Liver (tissue), 9 donors: ENCODE data around the gene PTPN18. TPM values are rescaled to one million over a fixed set of nuclear protein-coding genes. Genes with fewer than 3 reads are reported as not detected.

Experiments used
- DNase-seq: peaks from one replicate; pipeline ENCODE4 v3.0.0-alpha.2; 2017; ENCODE audit warnings: low spot score
- H3K27ac ChIP-seq, 2 donors: one replicate each; pipeline ENCODE4 v1.7.0; 2013; ENCODE audit warnings: inconsistent platforms in 2 of 2, low read length in 2 of 2, control low read depth in 1 of 2, low read depth in 1 of 2, mild to moderate bottlenecking in 1 of 2
- H3K27me3 ChIP-seq, 4 donors: one replicate each; pipeline versions ENCODE4 v1.6.1 to v1.7.0; 2013; ENCODE audit warnings: low read length in 3 of 4, inconsistent platforms in 1 of 4, mild to moderate bottlenecking in 1 of 4, moderate library complexity in 1 of 4; ENCODE audit not compliant: control insufficient read depth in 4 of 4, insufficient read depth in 4 of 4
- H3K36me3 ChIP-seq, 4 donors: one replicate each; pipeline versions ENCODE4 v1.6.1 to v1.7.0; 2013; ENCODE audit warnings: low read length in 3 of 4, mild to moderate bottlenecking in 3 of 4, low read depth in 1 of 4, moderate library complexity in 1 of 4; ENCODE audit not compliant: control insufficient read depth in 4 of 4, insufficient read depth in 3 of 4
- H3K4me1 ChIP-seq, 4 donors: one replicate each; pipeline versions ENCODE4 v1.6.1 to v1.7.0; 2013; ENCODE audit warnings: low read length in 3 of 4, mild to moderate bottlenecking in 3 of 4, moderate library complexity in 1 of 4; ENCODE audit not compliant: control insufficient read depth in 4 of 4, insufficient read depth in 4 of 4
- H3K4me3 ChIP-seq, 3 donors: one replicate each; pipeline versions ENCODE4 v1.6.1 to v1.7.0; 2013; ENCODE audit warnings: low read length in 3 of 3, control low read depth in 1 of 3, low read depth in 1 of 3, mild to moderate bottlenecking in 1 of 3
- H3K9ac ChIP-seq, 2 donors: one replicate each; pipeline ENCODE4 v1.7.0; 2013; ENCODE audit warnings: low read length in 2 of 2, mild to moderate bottlenecking in 2 of 2, moderate library complexity in 2 of 2, control low read depth in 1 of 2, low read depth in 1 of 2
- H3K9me3 ChIP-seq, 4 donors: one replicate each; pipeline versions ENCODE4 v1.6.1 to v1.7.0; 2013; ENCODE audit warnings: low read length in 3 of 4; ENCODE audit not compliant: control insufficient read depth in 4 of 4
- CTCF ChIP-seq: fragments of 150-350 bp; IDR thresholded peaks from 2 replicates; pipeline ENCODE4 v1.5.1; 2017; ENCODE audit warnings: improper control_type of control experiment, low read depth, low read length; ENCODE audit not compliant: missing input control
- EGR1 ChIP-seq, 2 donors: IDR thresholded peaks; 2 replicates each; pipeline ENCODE4 v1.6.1; 2016 to 2018; ENCODE audit warnings: antibody characterized with exemption in 2 of 2, low read depth in 2 of 2
- GABPA ChIP-seq, 2 donors: IDR thresholded peaks in 1 of 2; conservative IDR thresholded peaks in 1 of 2; 2 replicates each; pipeline ENCODE4 v1.6.1; 2016; ENCODE audit warnings: antibody characterized with exemption in 2 of 2, mild to moderate bottlenecking in 1 of 2, moderate library complexity in 1 of 2
- HNF4A ChIP-seq, 2 donors: conservative IDR thresholded peaks; 2 replicates each; pipeline ENCODE4 v1.6.1; 2016; ENCODE audit warnings: antibody characterized with exemption in 2 of 2, mild to moderate bottlenecking in 2 of 2
- HNF4G ChIP-seq: IDR thresholded peaks from 2 replicates; pipeline ENCODE4 v1.6.1; 2016; ENCODE audit warnings: antibody characterized with exemption
- JUND ChIP-seq, 2 donors: IDR thresholded peaks; 2 replicates each; pipeline ENCODE4 v1.6.1; 2016; ENCODE audit warnings: antibody characterized with exemption in 2 of 2
- MAX ChIP-seq: IDR thresholded peaks from 2 replicates; pipeline ENCODE4 v1.6.1; 2016; ENCODE audit warnings: antibody characterized with exemption
- NR2F2 ChIP-seq: IDR thresholded peaks from 2 replicates; pipeline ENCODE4 v1.6.1; 2016; ENCODE audit warnings: antibody characterized with exemption
- RAD21 ChIP-seq, 2 donors: IDR thresholded peaks; 2 replicates each; pipeline ENCODE4 v1.6.1; 2016; ENCODE audit warnings: antibody characterized with exemption in 2 of 2, mild to moderate bottlenecking in 2 of 2
- REST ChIP-seq: IDR thresholded peaks from 2 replicates; pipeline ENCODE4 v1.6.1; 2016; ENCODE audit warnings: antibody characterized with exemption, mild to moderate bottlenecking
- SP1 ChIP-seq: IDR thresholded peaks from 2 replicates; pipeline ENCODE4 v1.6.1; 2018; ENCODE audit warnings: antibody characterized with exemption, mild to moderate bottlenecking
- TAF1 ChIP-seq: conservative IDR thresholded peaks from 2 replicates; pipeline ENCODE4 v1.6.1; 2016; ENCODE audit warnings: antibody characterized with exemption, mild to moderate bottlenecking
- WGBS: extraction: QIAGEN DNeasy Blood & Tissue Kit; methylation state at CpG from one replicate; pipeline ENCODE4 v1.1.7; 2013; 5-methylcytosine and 5-hydroxymethylcytosine counted together
- polyA plus RNA-seq, 2 donors: library from polyadenylated mRNA; stranded (reverse) in 1 of 2; unstranded in 1 of 2; fragments of 200-250 nt in 1 of 2; fragments of >200 nt in 1 of 2; fragmentation: Nextera tagmentation in 1 of 2; extraction: Ambion mirVana in 1 of 2; gene quantifications; one replicate each; pipeline versions ENCODE4 v1.2.1 to v1.2.3, GENCODE V29; 2013 to 2015
- total RNA-seq, 2 donors: library from RNA; depleted of rRNA; stranded (reverse); fragments of >200 nt; gene quantifications; one replicate each; pipeline ENCODE4 v1.2.3, GENCODE V29; 2014
- TF ChIP-seq, protein P1 (sequence below): IDR thresholded peaks from 2 replicates; pipeline ENCODE4 v1.6.1; 2016; ENCODE audit warnings: antibody characterized with exemption
- donor health status: healthy.
- donor health status: healthy.
- donor health status: healthy.
- donor health status: healthy.
- donor health status: healthy.

The PTPN18 gene
- total and polyA plus RNA-seq, 4 donors, result 14.0 to 28.6 (median 16.7) TPM

GRCh38 chr2:130371723-130372054 is 15.8 kb downstream of the PTPN18 start (continued):
- TF ChIP-seq RAD21 (IDR thresholded peaks at IDR 0.05), result no peak
- TF ChIP-seq JUND (IDR thresholded peaks at IDR 0.05), result no peak
- TF ChIP-seq EGR1 (IDR thresholded peaks at IDR 0.05; ENCODE audit: low read depth in 2 of 2), result no peak
- no peak for TF ChIP-seq GABPA (IDR thresholded peaks at IDR 0.05 in 1 of 2, conservative IDR thresholded peaks at IDR 0.05 in 1 of 2)
- TF ChIP-seq SP1, result no peak

GRCh38 chr2:130372055-130372832 is 16.4 kb downstream of the PTPN18 start:
- H3K9ac ChIP-seq, result peak overlapping the region in 1 of 2 donors; percentile 42
- peak overlapping the region; percentile 71 for H3K27ac ChIP-seq
- peaks cover 0 to 3% (median 0%) of the 10 kb centered on the region in 4 donors for H3K4me1 ChIP-seq
- DNase-seq, result peak; percentile 95
- peaks cover 0 to 9% (median 0%) of the 10 kb centered on the region in 4 donors for H3K36me3 ChIP-seq
- H3K9me3 ChIP-seq, result no peaks in the 10 kb centered on the region
- TF ChIP-seq JUND (IDR thresholded peaks at IDR 0.05) (no peak), RAD21 (IDR thresholded peaks at IDR 0.05) (peak; percentile 16 to 71), CTCF (peak; percentile 60)
- TF ChIP-seq, protein P1, sequence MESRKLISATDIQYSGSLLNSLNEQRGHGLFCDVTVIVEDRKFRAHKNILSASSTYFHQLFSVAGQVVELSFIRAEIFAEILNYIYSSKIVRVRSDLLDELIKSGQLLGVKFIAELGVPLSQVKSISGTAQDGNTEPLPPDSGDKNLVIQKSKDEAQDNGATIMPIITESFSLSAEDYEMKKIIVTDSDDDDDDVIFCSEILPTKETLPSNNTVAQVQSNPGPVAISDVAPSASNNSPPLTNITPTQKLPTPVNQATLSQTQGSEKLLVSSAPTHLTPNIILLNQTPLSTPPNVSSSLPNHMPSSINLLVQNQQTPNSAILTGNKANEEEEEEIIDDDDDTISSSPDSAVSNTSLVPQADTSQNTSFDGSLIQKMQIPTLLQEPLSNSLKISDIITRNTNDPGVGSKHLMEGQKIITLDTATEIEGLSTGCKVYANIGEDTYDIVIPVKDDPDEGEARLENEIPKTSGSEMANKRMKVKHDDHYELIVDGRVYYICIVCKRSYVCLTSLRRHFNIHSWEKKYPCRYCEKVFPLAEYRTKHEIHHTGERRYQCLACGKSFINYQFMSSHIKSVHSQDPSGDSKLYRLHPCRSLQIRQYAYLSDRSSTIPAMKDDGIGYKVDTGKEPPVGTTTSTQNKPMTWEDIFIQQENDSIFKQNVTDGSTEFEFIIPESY, result no peak
- 25% methylated on average over 81 of the region's 81 CpGs for WGBS
- no peaks in the 10 kb centered on the region for H3K27me3 ChIP-seq
- peak overlapping the region; percentile 43 to 58 (median 54) for H3K4me3 ChIP-seq

DNA sequence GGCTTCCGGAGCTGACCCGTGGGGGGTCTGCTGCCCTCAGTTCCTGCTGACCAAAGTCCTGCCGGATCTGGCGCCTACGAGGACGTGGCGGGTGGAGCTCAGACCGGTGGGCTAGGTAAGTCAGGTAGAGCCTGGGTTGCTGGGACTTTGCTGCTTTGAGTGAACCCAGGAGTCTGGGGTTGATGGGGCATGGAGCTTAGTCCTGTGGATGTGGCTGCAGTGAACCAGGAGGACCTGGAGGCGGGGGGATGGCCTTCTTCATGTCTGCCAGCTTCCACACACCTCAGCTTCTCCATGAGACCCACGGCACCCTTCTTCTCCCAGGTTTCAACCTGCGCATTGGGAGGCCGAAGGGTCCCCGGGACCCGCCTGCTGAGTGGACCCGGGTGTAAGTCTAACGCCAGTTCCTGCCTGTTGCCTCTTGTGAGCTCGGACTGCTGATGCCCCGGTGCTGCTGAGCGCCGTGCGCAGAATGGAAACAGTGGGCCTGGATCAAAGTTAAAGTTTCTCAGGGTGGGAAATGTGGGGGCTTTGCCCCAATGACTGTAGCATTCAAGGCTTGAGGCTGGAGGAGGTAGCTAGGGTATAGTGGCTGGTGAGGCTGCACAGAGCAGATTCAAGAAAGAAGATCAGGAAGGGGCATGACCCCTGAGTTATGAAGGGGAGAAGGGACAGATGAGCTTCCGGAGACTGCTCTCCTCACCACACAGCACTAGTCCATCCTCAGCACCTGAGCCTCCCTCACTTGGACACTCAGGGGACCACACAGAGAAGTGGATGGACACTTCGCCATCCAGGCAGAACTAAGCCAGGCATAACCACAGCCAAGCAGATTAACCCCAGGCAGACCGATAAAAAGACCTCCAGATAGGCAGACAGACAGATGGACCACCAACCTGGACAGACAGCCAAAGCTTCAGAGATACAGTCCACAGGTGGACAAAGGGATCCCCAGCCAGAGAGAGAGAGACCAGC is 17.3 kb downstream of the PTPN18 start:
- H3K27me3 ChIP-seq, result no peaks in the 10 kb centered on the region
- peaks cover 0 to 9% (median 0%) of the 10 kb centered on the region in 4 donors for H3K36me3 ChIP-seq
- DNase-seq, result no peak
- peaks cover 0 to 3% (median 0%) of the 10 kb centered on the region in 4 donors for H3K4me1 ChIP-seq
- H3K27ac ChIP-seq, result peak overlapping the region in 1 of 2 donors; percentile 71
- no peak for TF ChIP-seq REST
- no peak for TF ChIP-seq TAF1
- TF ChIP-seq GABPA (IDR thresholded peaks at IDR 0.05 in 1 of 2, conservative IDR thresholded peaks at IDR 0.05 in 1 of 2), result no peak
- TF ChIP-seq HNF4A (conservative IDR thresholded peaks at IDR 0.05), result no peak
- no peak for TF ChIP-seq NR2F2
- no peak for TF ChIP-seq MAX
- TF ChIP-seq, protein P1, result no peak
- TF ChIP-seq RAD21 (IDR thresholded peaks at IDR 0.05), result no peak
- TF ChIP-seq HNF4G, result no peak
- WGBS, result 68% methylated on average over 24 of the region's 24 CpGs
- no peak overlapping the region for H3K9ac ChIP-seq
- H3K9me3 ChIP-seq, result no peaks in the 10 kb centered on the region
- H3K4me3 ChIP-seq, result peak overlapping the region in 2 of 3 donors; percentile 41 to 54
